Right lobe of liver (tissue), 4 donors: ENCODE measurements around the gene ZNF586.

Experiments
- CTCF ChIP-seq, 4 donors: fragments of 200-600 bp in 3 of 4; fragments of 450-650 bp in 1 of 4; IDR thresholded peaks; one replicate each; pipeline versions ENCODE4 v1.5.1 to v1.8.0; 2016 to 2022; ENCODE audit warnings: antibody characterized with exemption in 4 of 4, mild to moderate bottlenecking in 2 of 4
- POLR2A ChIP-seq: fragments of 450-650 bp; IDR thresholded peaks from one replicate; pipeline ENCODE4 v1.6.1; 2017; ENCODE audit warnings: antibody characterized with exemption, mild to moderate bottlenecking
- donor health status: DM: no; HTN: no; CAD: no.
- donor health status: DM: no; HTN: no; CAD: no.
- donor health status: DM: no; HTN: yes; CAD: no.

- TF ChIP-seq CTCF (IDR thresholded peaks at IDR 0.05) (no peak), POLR2A (no peak)
These were observed 59.8 kb downstream of the ZNF586 start for GRCh38 chr19:57829316-57829715.
